ENCODE data around the gene LRMDA. TPM values are rescaled to one million over a fixed set of nuclear protein-coding genes. Genes with fewer than 3 reads are reported as not detected.

Gene LRMDA
- total RNA-seq, 1 donor from 2014 or later = 29.9 TPM

DNA sequence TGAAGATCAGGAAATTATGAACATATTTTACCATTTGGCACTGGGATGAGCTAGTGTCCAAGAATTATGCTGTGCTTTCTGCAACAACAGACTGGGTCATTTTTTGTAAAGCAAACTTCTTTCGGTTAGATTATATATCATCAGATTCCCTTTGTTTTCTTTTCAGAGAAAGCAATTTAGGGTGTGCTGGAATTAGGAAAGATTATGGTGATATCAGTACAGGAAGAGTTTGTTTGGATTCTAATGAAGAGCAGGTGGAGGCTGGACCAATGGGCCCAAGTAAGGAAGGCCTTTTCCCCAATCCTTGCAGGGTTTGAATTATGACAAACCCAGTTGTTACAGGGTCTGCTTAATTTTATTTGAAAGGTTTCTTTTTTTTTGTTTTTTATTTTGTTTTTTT lies 1113.4 kb downstream of the LRMDA start:
- DNase-seq (no peak), ATAC-seq (no peak)
- Histone ChIP-seq H3K36me3 (no peaks in the 10 kb centered on the region), H3K4me3 (no peak overlapping the region), H3K27me3 (ENCODE audit: low read depth) (no peaks in the 10 kb centered on the region), H3K27ac (no peak overlapping the region), H3K4me1 (peaks cover 8% of the 10 kb centered on the region), H3K9me3 (no peaks in the 10 kb centered on the region)
- intact Hi-C loops (cut with DNase I) = no loop called here
- TF ChIP-seq, protein P1, sequence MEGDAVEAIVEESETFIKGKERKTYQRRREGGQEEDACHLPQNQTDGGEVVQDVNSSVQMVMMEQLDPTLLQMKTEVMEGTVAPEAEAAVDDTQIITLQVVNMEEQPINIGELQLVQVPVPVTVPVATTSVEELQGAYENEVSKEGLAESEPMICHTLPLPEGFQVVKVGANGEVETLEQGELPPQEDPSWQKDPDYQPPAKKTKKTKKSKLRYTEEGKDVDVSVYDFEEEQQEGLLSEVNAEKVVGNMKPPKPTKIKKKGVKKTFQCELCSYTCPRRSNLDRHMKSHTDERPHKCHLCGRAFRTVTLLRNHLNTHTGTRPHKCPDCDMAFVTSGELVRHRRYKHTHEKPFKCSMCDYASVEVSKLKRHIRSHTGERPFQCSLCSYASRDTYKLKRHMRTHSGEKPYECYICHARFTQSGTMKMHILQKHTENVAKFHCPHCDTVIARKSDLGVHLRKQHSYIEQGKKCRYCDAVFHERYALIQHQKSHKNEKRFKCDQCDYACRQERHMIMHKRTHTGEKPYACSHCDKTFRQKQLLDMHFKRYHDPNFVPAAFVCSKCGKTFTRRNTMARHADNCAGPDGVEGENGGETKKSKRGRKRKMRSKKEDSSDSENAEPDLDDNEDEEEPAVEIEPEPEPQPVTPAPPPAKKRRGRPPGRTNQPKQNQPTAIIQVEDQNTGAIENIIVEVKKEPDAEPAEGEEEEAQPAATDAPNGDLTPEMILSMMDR (IDR thresholded peaks at IDR 0.05) = no peak

DNA sequence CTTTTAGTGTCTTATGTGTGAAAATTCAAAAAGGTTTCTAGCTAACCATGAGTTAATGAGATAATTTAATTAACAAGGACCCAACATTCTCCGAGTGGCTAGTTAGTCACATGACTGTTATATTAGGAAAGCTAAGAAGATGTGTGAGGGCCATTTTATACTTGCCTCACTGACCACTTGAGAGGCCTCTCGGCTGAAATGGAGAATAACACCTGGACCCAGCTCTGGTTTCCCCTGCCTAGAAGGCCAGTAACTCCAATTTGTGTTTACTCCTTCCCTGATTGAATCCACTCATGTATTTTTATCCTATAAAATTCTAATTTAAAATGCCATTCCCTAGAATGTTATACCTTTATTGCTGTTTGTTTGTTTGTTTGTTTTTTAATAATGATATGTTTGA lies 1115.0 kb downstream of the LRMDA start:
- intact Hi-C loops (cut with DNase I) = no loop called here
- Histone ChIP-seq H3K4me1 (peaks cover 8% of the 10 kb centered on the region), H3K9me3 (no peaks in the 10 kb centered on the region), H3K4me3 (no peak overlapping the region), H3K36me3 (no peaks in the 10 kb centered on the region), H3K27ac (no peak overlapping the region), H3K27me3 (ENCODE audit: low read depth) (no peaks in the 10 kb centered on the region)
- no peak for ATAC-seq
- no peak for DNase-seq
- TF ChIP-seq, protein P1 (IDR thresholded peaks at IDR 0.05) = no peak

DNA sequence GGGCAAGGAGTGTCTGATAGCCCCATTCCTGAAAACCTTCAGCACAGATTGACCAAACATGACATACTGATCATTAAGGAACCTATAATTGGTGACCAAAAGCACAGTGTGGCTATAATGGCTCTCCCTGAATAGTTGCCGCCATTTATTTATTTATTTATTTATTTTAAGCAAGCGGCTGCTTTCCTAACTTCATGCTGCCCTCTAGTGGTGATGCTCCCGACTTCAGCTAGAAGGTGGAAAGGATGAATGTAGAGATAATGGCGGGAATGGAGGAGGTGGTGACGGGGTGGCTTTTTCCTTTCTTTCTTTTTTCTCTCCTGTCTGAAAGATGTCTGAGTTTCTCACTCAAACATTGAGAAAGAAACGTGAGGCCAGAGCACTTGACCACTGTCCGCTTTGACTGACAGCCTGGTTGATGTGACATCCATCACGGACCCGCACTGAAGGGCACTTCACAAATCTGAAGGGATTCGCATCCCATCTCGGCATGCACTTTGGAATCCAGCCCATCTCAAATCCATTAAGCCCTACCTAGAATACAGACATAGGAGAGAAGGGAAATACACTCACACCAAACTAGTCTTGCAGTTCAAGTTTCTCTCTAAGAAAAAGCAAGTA lies 1116.0 kb downstream of the LRMDA start:
- H3K27ac ChIP-seq = no peak overlapping the region
- H3K4me1 ChIP-seq = peaks cover 11% of the 10 kb centered on the region
- intact Hi-C loops (cut with DNase I) = no loop called here
- DNase-seq (peak; percentile 72), ATAC-seq (peak; percentile 79 to 82)
- no peak overlapping the region for H3K4me3 ChIP-seq
- H3K9me3 ChIP-seq = no peaks in the 10 kb centered on the region
- no peaks in the 10 kb centered on the region for H3K36me3 ChIP-seq
- H3K27me3 ChIP-seq (ENCODE audit: low read depth) = no peaks in the 10 kb centered on the region
- TF ChIP-seq, protein P1 (IDR thresholded peaks at IDR 0.05) = peak; percentile 82

DNA sequence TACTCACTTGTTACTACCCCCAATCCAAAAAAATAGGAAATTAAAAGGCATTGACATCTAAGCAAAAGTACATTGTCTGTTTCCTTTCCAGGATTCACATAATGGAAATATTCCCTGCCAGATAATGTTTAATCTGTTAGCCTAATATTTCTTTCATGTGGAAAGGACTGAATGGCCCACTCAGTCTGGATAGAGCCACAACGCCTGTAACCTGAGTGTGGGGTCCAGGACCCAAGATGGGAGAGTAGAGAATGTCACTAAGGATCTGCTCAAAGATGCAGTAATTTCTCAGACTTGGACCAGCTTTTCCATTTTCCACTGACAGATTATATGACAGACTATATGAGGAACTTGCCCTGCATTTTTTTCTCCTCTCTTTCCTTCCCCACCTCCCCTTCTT lies 1117.3 kb downstream of the LRMDA start:
- Histone ChIP-seq H3K36me3 (no peaks in the 10 kb centered on the region), H3K4me1 (peaks cover 19% of the 10 kb centered on the region), H3K9me3 (no peaks in the 10 kb centered on the region), H3K27ac (no peak overlapping the region), H3K4me3 (no peak overlapping the region), H3K27me3 (ENCODE audit: low read depth) (no peaks in the 10 kb centered on the region)
- DNase-seq = no peak
- TF ChIP-seq, protein P1 (IDR thresholded peaks at IDR 0.05) = no peak
- ATAC-seq = no peak
- intact Hi-C loops (cut with DNase I) = no loop called here

DNA sequence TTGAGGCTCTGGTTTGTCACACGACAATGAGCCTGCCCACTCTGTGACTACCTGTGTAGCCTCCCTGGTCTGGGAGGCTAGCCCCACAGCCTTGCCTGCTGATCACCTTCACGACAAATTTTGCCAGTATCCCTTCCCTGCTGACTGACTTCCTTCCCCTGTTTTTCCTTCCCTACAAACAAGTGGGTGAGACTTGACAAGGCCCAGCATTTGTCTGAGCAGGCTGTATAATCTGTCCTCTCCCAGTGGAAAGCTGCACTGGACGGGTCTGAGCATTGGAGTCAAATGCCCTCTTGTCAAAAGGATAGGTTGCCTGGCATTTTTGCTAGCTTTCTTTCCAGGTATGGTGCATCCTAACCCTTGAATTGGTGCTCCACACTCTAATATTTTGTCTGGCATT lies 1117.7 kb downstream of the LRMDA start:
- intact Hi-C loops (cut with DNase I) = no loop called here

More for the DNA sequence above, 1117.7 kb downstream of the LRMDA start:
- H3K4me3 ChIP-seq = no peak overlapping the region
- no peak overlapping the region for H3K27ac ChIP-seq
- peaks cover 19% of the 10 kb centered on the region for H3K4me1 ChIP-seq
- ATAC-seq (no peak), DNase-seq (no peak)
- no peaks in the 10 kb centered on the region for H3K27me3 ChIP-seq (ENCODE audit: low read depth)
- no peaks in the 10 kb centered on the region for H3K9me3 ChIP-seq
- TF ChIP-seq, protein P1 (IDR thresholded peaks at IDR 0.05) = no peak
- no peaks in the 10 kb centered on the region for H3K36me3 ChIP-seq
